ENCODE results near the gene COLQ.

- TF ChIP-seq RAD21 (IDR thresholded peaks at IDR 0.05) (no peak), CTCF (IDR thresholded peaks at IDR 0.05; ENCODE audit: low read depth, low read length, missing input control) (no peak), GABPA (IDR thresholded peaks at IDR 0.05 in 1 of 2, conservative IDR thresholded peaks at IDR 0.05 in 1 of 2) (no peak), JUND (IDR thresholded peaks at IDR 0.05) (no peak), RXRA (IDR thresholded peaks at IDR 0.05) (no peak), TAF1 (conservative IDR thresholded peaks at IDR 0.05) (no peak), YY1 (IDR thresholded peaks at IDR 0.05) (no peak), MAX (IDR thresholded peaks at IDR 0.05) (no peak), EGR1 (IDR thresholded peaks at IDR 0.05; ENCODE audit: low read depth in 2 of 2) (no peak), REST (IDR thresholded peaks at IDR 0.05) (no peak), HNF4A (conservative IDR thresholded peaks at IDR 0.05) (no peak), FOXA1 (IDR thresholded peaks at IDR 0.05) (no peak)
- TF ChIP-seq, protein P1, sequence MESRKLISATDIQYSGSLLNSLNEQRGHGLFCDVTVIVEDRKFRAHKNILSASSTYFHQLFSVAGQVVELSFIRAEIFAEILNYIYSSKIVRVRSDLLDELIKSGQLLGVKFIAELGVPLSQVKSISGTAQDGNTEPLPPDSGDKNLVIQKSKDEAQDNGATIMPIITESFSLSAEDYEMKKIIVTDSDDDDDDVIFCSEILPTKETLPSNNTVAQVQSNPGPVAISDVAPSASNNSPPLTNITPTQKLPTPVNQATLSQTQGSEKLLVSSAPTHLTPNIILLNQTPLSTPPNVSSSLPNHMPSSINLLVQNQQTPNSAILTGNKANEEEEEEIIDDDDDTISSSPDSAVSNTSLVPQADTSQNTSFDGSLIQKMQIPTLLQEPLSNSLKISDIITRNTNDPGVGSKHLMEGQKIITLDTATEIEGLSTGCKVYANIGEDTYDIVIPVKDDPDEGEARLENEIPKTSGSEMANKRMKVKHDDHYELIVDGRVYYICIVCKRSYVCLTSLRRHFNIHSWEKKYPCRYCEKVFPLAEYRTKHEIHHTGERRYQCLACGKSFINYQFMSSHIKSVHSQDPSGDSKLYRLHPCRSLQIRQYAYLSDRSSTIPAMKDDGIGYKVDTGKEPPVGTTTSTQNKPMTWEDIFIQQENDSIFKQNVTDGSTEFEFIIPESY (IDR thresholded peaks at IDR 0.05) = no peak
These were observed 41.7 kb upstream of the COLQ start for GRCh38 chr3:15563190-15563589.
